Measurements from ENCODE around the gene PHC2.

Gene PHC2

GRCh38 chr1:33369081-33369480 lies 61.8 kb downstream of the PHC2 start:
- DNase-seq, result no peak

- DNase-seq, result no peak
Measured at GRCh38 chr1:33368431-33368830, 62.5 kb downstream of the PHC2 start.

GRCh38 chr1:33367485-33368405 lies 63.1 kb downstream of the PHC2 start:
- peak; percentile 85 for DNase-seq

GRCh38 chr1:33366762-33367484 lies 64.0 kb downstream of the PHC2 start:
- DNase-seq, result no peak

DNA sequence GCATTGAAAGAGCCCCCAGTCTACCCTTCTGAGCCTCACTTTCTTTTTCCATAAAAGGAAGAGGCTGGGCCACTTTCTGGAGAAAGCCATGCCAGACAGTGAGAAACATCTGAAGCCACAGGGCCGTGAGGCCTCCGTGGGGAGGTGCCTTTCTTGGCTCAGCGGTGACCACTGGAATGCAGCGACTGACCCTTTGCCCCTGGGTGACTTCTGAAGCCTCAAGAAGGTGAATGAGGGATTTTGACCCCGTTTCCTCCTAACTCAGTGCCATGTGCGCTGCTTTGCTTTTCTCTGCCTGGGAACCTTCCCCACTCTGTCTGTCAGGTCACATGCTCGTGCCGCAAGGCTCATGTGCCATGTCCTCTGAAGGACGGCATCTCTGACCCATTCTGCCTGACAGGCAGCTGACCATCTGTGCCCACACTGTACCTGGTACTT lies 65.3 kb downstream of the PHC2 start:
- no peak for DNase-seq

GRCh38 chr1:33364565-33364918 lies 66.4 kb downstream of the PHC2 start:
- DNase-seq, result no peak

DNA sequence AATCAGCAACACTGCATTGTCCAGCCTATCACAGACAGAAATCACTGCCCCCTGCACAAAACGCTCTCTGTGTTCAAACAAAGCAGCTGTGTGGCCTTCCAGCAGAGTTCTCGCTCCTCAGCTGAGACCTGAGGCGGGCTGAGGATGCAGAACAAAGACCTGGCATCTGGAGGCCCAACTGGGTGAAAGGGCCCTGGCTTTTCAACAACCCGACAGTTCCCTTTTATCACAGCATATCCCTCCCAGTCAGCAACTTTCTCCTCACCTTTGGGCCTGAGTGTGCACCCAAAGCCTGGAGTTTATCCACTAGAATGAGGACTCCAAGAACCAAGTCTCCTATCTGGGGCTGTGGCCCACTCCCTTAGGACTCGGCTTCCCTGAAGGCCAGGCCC lies 67.4 kb downstream of the PHC2 start:
- DNase-seq, result no peak

DNA sequence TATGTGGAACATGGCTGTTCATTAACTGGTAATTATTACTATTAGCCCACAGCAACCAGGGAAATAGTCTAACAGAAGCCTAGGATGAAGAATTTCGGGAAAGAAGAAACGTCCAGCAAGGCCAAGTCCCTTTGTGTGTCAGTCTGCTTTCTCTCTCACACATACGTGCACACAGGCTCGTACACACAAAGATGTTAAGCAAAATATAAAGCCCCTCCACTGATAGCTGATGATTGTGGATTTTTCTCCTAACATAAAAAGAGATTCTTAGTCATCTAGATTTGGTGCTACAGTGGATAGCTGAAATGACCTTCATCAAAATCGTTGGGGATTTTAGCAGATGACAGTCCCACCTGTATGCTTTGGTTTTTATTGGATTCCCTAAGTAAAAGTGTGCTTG lies 67.9 kb downstream of the PHC2 start:
- DNase-seq, result no peak

DNA sequence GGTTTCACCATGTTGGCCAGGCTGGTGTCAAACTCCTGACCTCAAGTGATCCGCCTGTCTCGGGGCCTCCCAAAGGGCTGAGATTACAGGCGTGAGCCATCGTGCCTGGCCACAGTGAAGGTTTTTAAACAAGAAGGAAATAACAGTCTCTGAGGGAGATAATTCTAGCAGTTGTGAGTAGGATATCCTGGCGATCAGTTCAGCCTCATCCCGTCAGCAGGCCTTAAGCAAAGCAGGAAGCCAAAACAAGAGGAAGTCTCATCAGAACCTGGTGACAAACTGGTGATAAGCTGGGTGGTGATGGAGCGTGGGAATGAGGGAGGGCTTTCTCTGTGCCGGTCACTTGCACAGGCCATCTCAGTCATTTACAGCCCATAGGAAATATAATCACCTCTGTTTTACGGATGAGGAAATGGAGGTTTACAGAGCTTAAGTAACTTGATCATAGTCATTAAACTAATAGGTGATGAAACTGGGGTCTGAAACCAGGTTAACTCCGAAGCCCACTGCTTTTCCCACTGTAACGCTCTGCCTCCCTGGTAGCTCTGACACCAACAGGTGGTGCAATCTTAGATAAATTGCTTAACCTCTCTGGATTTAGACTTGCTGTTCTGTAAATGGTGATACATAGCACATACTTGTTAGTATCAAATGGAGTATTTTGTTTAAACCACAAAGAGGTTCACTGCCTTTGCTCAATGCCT lies 69.2 kb downstream of the PHC2 start:
- no peak for DNase-seq

DNA sequence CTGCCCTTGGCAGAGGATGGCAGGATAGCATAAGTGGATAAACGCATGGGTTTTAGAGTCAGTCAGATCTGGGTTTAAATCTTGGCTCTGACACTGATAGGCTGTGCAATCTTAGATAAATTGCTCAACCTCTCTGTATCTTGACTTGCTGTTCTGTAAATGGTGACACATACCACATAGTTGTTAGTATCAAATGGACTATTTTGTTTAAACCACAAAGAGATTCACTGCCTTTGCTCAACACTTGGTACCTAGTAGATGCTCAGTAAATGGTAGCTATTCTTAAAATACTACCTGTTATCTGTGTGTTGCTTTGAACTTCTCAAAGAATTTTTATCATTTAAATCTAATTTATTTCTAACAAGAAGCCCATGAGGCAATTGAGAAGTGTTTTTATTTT lies 70.5 kb downstream of the PHC2 start:
- no peak for DNase-seq

GRCh38 chr1:33359931-33360330 lies 71.0 kb downstream of the PHC2 start:
- no peak for DNase-seq

DNA sequence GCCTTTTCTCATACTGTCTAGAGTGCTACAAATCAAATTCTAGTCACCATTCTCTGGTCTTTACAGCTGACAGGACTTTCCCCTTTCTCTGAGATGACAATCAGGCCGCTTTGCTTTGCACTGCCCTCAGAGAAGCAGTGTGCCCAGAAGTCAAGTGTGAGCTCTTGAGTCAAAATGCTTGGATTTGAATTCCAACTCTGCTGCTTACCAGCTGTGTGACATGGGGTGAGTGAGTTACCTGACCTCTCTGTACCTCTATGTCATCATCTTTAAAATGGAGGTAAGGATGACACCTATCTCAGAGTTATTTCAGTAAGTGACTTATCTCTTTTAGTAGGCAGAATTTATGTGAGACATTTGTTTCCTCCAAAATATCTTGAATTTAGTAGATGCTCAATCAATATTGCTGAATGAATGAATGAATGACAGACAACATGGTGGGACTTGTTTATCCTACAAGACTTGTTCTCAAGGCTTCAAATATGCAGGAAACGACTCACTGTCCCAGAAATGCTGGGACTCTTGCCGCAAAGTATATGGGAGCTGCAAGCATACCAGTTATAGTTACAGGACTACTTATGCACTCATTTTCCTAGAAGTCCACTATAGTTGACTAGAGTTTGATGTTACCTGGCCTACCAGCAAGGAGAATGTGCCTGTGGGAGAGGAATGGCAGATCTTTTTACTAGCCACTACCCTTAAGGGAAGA lies 71.9 kb downstream of the PHC2 start:
- DNase-seq, result no peak

- DNase-seq, result no peak
Measured at GRCh38 chr1:33358114-33358794, 72.6 kb downstream of the PHC2 start.

DNA sequence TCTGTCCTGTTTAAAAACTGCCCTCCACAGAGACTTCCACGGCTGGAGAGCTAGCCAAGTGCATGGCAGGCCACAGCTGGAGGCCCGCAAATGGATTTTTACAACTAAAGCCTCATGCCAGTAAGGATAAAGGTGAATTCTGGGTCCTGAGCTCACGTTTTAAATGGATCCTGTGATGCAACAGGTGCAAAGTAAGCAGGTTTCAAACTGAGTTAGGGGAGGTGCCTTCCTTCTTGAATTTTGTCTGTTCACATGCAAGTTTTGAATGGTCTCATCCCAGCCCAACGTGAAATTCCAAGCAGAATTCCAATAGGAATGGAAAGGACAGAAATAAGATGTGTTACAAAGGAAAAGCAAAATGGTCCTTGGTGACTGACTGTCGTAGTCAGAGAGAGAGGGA lies 73.8 kb downstream of the PHC2 start:
- no peak for DNase-seq

DNA sequence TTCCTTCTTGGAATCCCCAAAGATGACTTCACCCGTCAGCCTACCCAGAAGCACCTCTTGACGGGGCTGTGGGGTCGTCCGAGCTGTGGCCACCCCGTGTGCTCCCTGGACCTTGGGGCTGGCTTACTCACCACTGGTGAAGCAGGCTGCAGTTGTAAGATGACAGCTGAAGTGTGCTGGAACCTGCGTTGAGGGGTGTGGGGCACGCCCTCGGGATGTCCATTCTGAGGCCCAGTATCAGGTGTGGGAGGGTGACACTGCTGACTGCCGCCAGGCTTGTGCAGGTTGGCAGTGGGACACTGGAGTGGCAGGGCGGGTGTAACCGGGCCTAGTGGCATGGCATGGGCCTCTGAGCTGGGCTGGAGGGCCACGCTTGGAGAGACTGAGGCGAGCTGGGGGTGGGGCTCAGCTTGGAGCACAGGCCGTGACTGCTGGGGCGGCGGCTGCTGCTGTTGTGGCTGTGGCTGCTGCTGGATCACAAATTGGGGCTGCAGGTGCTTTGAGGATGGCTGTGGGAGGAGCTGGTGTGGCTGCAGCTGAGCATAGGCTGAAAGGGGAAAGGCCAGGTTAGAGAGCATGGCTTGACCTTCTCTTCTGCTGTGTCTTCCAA lies 76.1 kb downstream of the PHC2 start:
- no peak for DNase-seq

- DNase-seq, result no peak
Measured at GRCh38 chr1:33353531-33353930, 77.4 kb downstream of the PHC2 start.

- DNase-seq, result no peak
Measured at GRCh38 chr1:33351281-33351660, 79.6 kb downstream of the PHC2 start.

- DNase-seq, result no peak
Measured at GRCh38 chr1:33350611-33351280, 80.1 kb downstream of the PHC2 start.

GRCh38 chr1:33349778-33350610 lies 80.9 kb downstream of the PHC2 start:
- DNase-seq, result peak; percentile 83

DNA sequence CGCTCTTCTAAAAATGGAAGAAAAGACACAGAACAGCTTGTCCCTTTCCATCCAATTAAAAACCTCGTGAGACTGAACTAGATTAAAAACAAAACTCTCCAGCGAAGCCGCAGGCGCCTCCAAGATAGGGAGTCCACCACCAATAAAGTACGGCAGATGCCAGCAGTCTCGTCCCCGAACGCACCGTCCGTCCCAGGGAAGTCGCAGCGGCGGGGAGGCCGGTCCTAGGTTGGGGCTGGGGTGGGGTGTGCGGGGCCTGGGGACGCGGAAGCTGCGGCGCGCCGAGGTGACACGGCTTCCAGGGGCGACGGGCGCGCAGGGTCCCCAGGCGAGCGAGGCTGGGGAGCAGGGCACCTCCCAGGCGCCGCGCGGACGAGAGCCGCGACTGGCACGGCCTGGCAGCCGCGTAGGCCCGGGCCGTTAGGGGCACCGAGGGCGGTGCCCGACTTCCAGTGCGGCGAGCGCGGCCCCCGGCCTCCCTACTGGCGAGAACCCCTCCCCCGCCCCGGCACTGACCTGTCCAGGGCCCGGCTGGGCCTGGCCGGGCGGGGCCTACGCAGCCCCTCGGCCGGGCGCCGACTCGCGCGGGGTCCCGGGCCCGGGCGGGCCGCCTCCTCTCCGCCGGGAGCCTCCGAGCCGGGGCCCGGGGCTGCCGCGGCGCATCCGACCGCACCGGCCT lies 81.7 kb downstream of the PHC2 start:
- peak; percentile 45 for DNase-seq
